ENCODE data around the gene ARHGEF19.

GRCh38 chr1:16209847-16210407 lies 2.5 kb downstream of the ARHGEF19 start:
- TF ChIP-seq TOX (CRISPR knock-in tag; IDR thresholded peaks at IDR 0.05; ENCODE audit: borderline replicate concordance) (no peak), CSRNP3 (CRISPR knock-in tag; IDR thresholded peaks at IDR 0.05) (no peak), RARB (CRISPR knock-in tag; IDR thresholded peaks at IDR 0.05) (no peak), SNAI2 (CRISPR knock-in tag; IDR thresholded peaks at IDR 0.05) (no peak), CREB5 (CRISPR knock-in tag; IDR thresholded peaks at IDR 0.05; ENCODE audit: low read depth) (no peak), TSHZ2 (CRISPR knock-in tag; IDR thresholded peaks at IDR 0.05) (no peak), ZNF8 (CRISPR knock-in tag; IDR thresholded peaks at IDR 0.05) (no peak), ZNF70 (CRISPR knock-in tag; IDR thresholded peaks at IDR 0.05) (no peak), PPARA (CRISPR knock-in tag; IDR thresholded peaks at IDR 0.05; ENCODE audit: borderline replicate concordance) (no peak), PATZ1 (CRISPR knock-in tag; IDR thresholded peaks at IDR 0.05; ENCODE audit: borderline replicate concordance) (no peak)
